DOHH2 (cell line): ENCODE results near the gene TRNP1.
A peak's percentile ranks its signal among the peaks of the same experiment; 100 is the strongest.

ENCODE experiments used
- H3F3A ChIP-seq: fragments of 200-600 bp; sonication (generic), shearing (Covaris generic); 2 replicates; pipeline ENCODE4 v1.6.0; 2016; ENCODE audit warnings: antibody characterized with exemption, mild to moderate bottlenecking; ENCODE audit not compliant: control insufficient read depth, insufficient read depth
- H3K27ac ChIP-seq: fragments of 200-600 bp; sonication (generic); 2 replicates; pipeline ENCODE4 v1.5.1; 2014; ENCODE audit warnings: low read depth, mild to moderate bottlenecking, low read length, moderate library complexity
- H3K27me3 ChIP-seq: fragments of 200-600 bp; sonication (generic); 2 replicates; pipeline ENCODE4 v1.6.1; 2014; ENCODE audit warnings: mild to moderate bottlenecking, low read length, mixed read lengths; ENCODE audit not compliant: control insufficient read depth
- H3K36me3 ChIP-seq: fragments of 200-600 bp; sonication (generic); 2 replicates; pipeline ENCODE4 v1.6.1; 2014; ENCODE audit warnings: mild to moderate bottlenecking, low read length, moderate library complexity, mixed read lengths; ENCODE audit not compliant: control insufficient read depth
- H3K4me1 ChIP-seq: fragments of 200-600 bp; sonication (generic); 2 replicates; pipeline ENCODE4 v1.6.1; 2014; ENCODE audit warnings: mild to moderate bottlenecking, low read length, mixed read lengths; ENCODE audit not compliant: control insufficient read depth
- H3K4me2 ChIP-seq: fragments of 200-600 bp; sonication (generic); 2 replicates; pipeline ENCODE4 v1.6.0; 2014; ENCODE audit warnings: mild to moderate bottlenecking, low read length, moderate library complexity
- H3K4me3 ChIP-seq: fragments of 200-600 bp; sonication (generic); 2 replicates; pipeline ENCODE4 v1.5.1; 2014; ENCODE audit warnings: mild to moderate bottlenecking, low read length, mixed read lengths
- H3K79me2 ChIP-seq: fragments of 200-600 bp; sonication (generic); 2 replicates; pipeline ENCODE4 v1.6.1; 2014; ENCODE audit warnings: mild to moderate bottlenecking, low read length, mixed read lengths; ENCODE audit not compliant: control insufficient read depth
- H3K9me2 ChIP-seq: fragments of 200-600 bp; sonication (generic); replicated peaks from 2 replicates; pipeline ENCODE4 v1.6.1; 2014; ENCODE audit warnings: mild to moderate bottlenecking, low read length, mixed read lengths; ENCODE audit not compliant: control insufficient read depth
- H3K9me3 ChIP-seq: fragments of 200-600 bp; sonication (generic); 2 replicates; pipeline ENCODE4 v1.6.1; 2014; ENCODE audit warnings: antibody characterized with exemption, low read length, mixed read lengths; ENCODE audit not compliant: control insufficient read depth, insufficient read depth
- H4K20me1 ChIP-seq: fragments of 200-600 bp; sonication (generic); 2 replicates; pipeline ENCODE4 v1.6.0; 2014; ENCODE audit warnings: low read depth, mild to moderate bottlenecking, antibody characterized with exemption, low read length, moderate library complexity; ENCODE audit not compliant: control insufficient read depth, insufficient read depth
- CTCF ChIP-seq: fragments of 200-600 bp; sonication (generic); IDR thresholded peaks from one replicate; pipeline ENCODE4 v1.5.1; 2014; ENCODE audit warnings: antibody characterized with exemption, mild to moderate bottlenecking, low read depth, low read length; ENCODE audit not compliant: poor library complexity, severe bottlenecking
- EZH2phosphoT487 ChIP-seq: fragments of 200-600 bp; sonication (generic); IDR thresholded peaks from 2 replicates; pipeline ENCODE4 v1.6.1; 2017; ENCODE audit warnings: borderline replicate concordance, mild to moderate bottlenecking, antibody characterized with exemption, low read length, moderate library complexity, mixed read lengths

Gene TRNP1

GRCh38 chr1:26993237-26994019, at the start of gene TRNP1:
TRNP1 (plus strand) TSS chr1:26993692; CDS start chr1:26993787, 95 bp downstream.
- Histone ChIP-seq H4K20me1 (no peaks in the 10 kb centered on the region), H3K9me2 (no peaks in the 10 kb centered on the region), H3K4me1 (peaks cover 11% of the 10 kb centered on the region), H3K79me2 (no peaks in the 10 kb centered on the region), H3K4me2 (peak within 1 kb of the TSS; percentile 72), H3K4me3 (peak within 1 kb of the TSS; percentile 69), H3K27me3 (peaks cover 63% of the 10 kb centered on the region), H3K27ac (no peak within 1 kb of the TSS), H3K9me3 (no peaks in the 10 kb centered on the region), H3K36me3 (no peaks in the 10 kb centered on the region), H3F3A (no peaks in the 10 kb centered on the region)
- TF ChIP-seq EZH2phosphoT487 (peak; percentile 53; the same call in 1 of the 2 replicates), CTCF (no peak)

- H3K79me2 ChIP-seq = no peaks in the 10 kb centered on the region
- H4K20me1 ChIP-seq = no peaks in the 10 kb centered on the region
- peaks cover 42% of the 10 kb centered on the region for H3K36me3 ChIP-seq
- H3K4me2 ChIP-seq = no peak overlapping the region
- no peaks in the 10 kb centered on the region for H3K9me3 ChIP-seq
- no peaks in the 10 kb centered on the region for H3K4me1 ChIP-seq
- H3K27ac ChIP-seq = no peak overlapping the region
- no peak overlapping the region for H3K4me3 ChIP-seq
- no peaks in the 10 kb centered on the region for H3K27me3 ChIP-seq
- H3K9me2 ChIP-seq = no peaks in the 10 kb centered on the region
- TF ChIP-seq EZH2phosphoT487 (no peak), CTCF (no peak)
- no peaks in the 10 kb centered on the region for H3F3A ChIP-seq
Observed at GRCh38 chr1:26945138-26945537, 48.4 kb upstream of the TRNP1 start.

GRCh38 chr1:26945728-26946127, 47.8 kb upstream of the TRNP1 start:
- H3K9me2 ChIP-seq = no peaks in the 10 kb centered on the region
- H3K27ac ChIP-seq = no peak overlapping the region
- no peaks in the 10 kb centered on the region for H3K79me2 ChIP-seq
- H3K4me1 ChIP-seq = no peaks in the 10 kb centered on the region
- peaks cover 42% of the 10 kb centered on the region for H3K36me3 ChIP-seq
- no peaks in the 10 kb centered on the region for H3K9me3 ChIP-seq
- no peaks in the 10 kb centered on the region for H3K27me3 ChIP-seq
- TF ChIP-seq EZH2phosphoT487 (no peak), CTCF (no peak)
- no peak overlapping the region for H3K4me2 ChIP-seq
- no peaks in the 10 kb centered on the region for H4K20me1 ChIP-seq
- H3F3A ChIP-seq = no peaks in the 10 kb centered on the region
- H3K4me3 ChIP-seq = no peak overlapping the region
